ENCODE results near the gene ME2. TPM values are rescaled to one million over a fixed set of nuclear protein-coding genes. Genes with fewer than 3 reads are reported as not detected.

The ME2 gene
- total RNA-seq, 1 experiment from 2014 or later = 49.0 TPM

- intact Hi-C loops (cut with micrococcal nuclease) = no loop called here
- Histone ChIP-seq H3K4me1 (ENCODE audit: control insufficient read depth in 1 of 2, insufficient read depth in 2 of 2, low read length in 2 of 2) (no peaks in the 10 kb centered on the region), H3K4me3 (replicated peaks in 1 of 2; ENCODE audit: low read depth in 1 of 2, low read length in 2 of 2) (no peak overlapping the region), H3K9me2 (ENCODE audit: insufficient read depth) (no peaks in the 10 kb centered on the region), H3K79me2 (ENCODE audit: insufficient read depth, low read length) (no peaks in the 10 kb centered on the region), H3K27me3 (ENCODE audit: insufficient read depth, low read length) (no peaks in the 10 kb centered on the region), H2AFZ (ENCODE audit: low read depth, low read length, poor library complexity, severe bottlenecking) (no peak overlapping the region), H4K20me1 (ENCODE audit: insufficient read depth) (no peaks in the 10 kb centered on the region), H3K4me2 (ENCODE audit: low read length) (no peak overlapping the region), H3K27ac (ENCODE audit: low read depth, low read length) (no peak overlapping the region), H3K36me3 (ENCODE audit: control insufficient read depth in 1 of 2, insufficient read depth in 2 of 2, low read length in 2 of 2) (no peaks in the 10 kb centered on the region), H3K9me3 (ENCODE audit: control insufficient read depth in 1 of 2, insufficient read depth in 1 of 2, low read depth in 1 of 2, low read length in 2 of 2) (peaks cover 0 to under 1% of the 10 kb centered on the region in 2 experiments; a peak in 1 of 4 replicates), H3K9ac (ENCODE audit: low read length) (no peak overlapping the region)
- BruUV-seq (replicated peaks) = no TSS peak
- TF ChIP-seq ZNF274 (IDR thresholded peaks at IDR 0.05; ENCODE audit: low read depth, low read length) = no peak
- TF ChIP-seq, protein P1, sequence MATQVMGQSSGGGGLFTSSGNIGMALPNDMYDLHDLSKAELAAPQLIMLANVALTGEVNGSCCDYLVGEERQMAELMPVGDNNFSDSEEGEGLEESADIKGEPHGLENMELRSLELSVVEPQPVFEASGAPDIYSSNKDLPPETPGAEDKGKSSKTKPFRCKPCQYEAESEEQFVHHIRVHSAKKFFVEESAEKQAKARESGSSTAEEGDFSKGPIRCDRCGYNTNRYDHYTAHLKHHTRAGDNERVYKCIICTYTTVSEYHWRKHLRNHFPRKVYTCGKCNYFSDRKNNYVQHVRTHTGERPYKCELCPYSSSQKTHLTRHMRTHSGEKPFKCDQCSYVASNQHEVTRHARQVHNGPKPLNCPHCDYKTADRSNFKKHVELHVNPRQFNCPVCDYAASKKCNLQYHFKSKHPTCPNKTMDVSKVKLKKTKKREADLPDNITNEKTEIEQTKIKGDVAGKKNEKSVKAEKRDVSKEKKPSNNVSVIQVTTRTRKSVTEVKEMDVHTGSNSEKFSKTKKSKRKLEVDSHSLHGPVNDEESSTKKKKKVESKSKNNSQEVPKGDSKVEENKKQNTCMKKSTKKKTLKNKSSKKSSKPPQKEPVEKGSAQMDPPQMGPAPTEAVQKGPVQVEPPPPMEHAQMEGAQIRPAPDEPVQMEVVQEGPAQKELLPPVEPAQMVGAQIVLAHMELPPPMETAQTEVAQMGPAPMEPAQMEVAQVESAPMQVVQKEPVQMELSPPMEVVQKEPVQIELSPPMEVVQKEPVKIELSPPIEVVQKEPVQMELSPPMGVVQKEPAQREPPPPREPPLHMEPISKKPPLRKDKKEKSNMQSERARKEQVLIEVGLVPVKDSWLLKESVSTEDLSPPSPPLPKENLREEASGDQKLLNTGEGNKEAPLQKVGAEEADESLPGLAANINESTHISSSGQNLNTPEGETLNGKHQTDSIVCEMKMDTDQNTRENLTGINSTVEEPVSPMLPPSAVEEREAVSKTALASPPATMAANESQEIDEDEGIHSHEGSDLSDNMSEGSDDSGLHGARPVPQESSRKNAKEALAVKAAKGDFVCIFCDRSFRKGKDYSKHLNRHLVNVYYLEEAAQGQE (IDR thresholded peaks at IDR 0.05; ENCODE audit: low read depth) = no peak
- no peak for TF ChIP-seq MAX (IDR thresholded peaks at IDR 0.05)
- no peak for TF ChIP-seq RAD21 (IDR thresholded peaks at IDR 0.05; ENCODE audit: low read depth)
- no peak for TF ChIP-seq JUND (IDR thresholded peaks at IDR 0.05)
- no peak for TF ChIP-seq EGR1 (IDR thresholded peaks at IDR 0.05; ENCODE audit: low read depth)
- no peak for TF ChIP-seq ZBTB33 (IDR thresholded peaks at IDR 0.05; ENCODE audit: extremely low read depth, insufficient replicate concordance, low read length)
- no peak for TF ChIP-seq EZH2 (IDR thresholded peaks at IDR 0.05)
- ATAC-seq = no peak
- ChIA-PET RAD21 (ENCODE audit: low non-redundant PET in 1 of 2, low total read pairs in 2 of 2, uncharacterized antibody in 2 of 2, unreplicated experiment in 2 of 2) (no interaction called here), POLR2A (interaction anchor here (1.3 kb wide), 1 partner anchor 12 kb away, joined by 5 read pairs; the partner anchor contains the start of gene ELAC1), CTCF (no interaction called here)
- no peak for DNase-seq (ENCODE audit: low read depth, low spot score)
Observed at GRCh38 chr18:50956116-50956515, 77.2 kb downstream of the ME2 start.

Data from HCT116 (cell line).